Amniotic epithelial cell (primary cell): ENCODE measurements around the gene HEY2.
"Not testable (repeated sequence)": the region's sequence is repeated elsewhere in the genome, so short reads cannot be mapped to it uniquely, and the experiment has no call there.

ENCODE experiments used
- DNase-seq: peaks from one replicate; pipeline ENCODE4 v3.0.0-alpha.2; 2010; ENCODE audit warnings: low read depth

Gene HEY2

GRCh38 chr6:125749173-125749864, at the start of gene HEY2:
TSS of gene HEY2 (plus strand) at chr6:125749632. CDS start at chr6:125749777, 145 bp downstream.
- DNase-seq: peak; percentile 78

GRCh38 chr6:125700581-125701353, 48.7 kb upstream of the HEY2 start:
- no peak for DNase-seq

- no peak for DNase-seq
Measured at GRCh38 chr6:125701354-125701668, 48.1 kb upstream of the HEY2 start.

GRCh38 chr6:125703882-125704281, 45.5 kb upstream of the HEY2 start:
- not testable (repeated sequence) for DNase-seq

GRCh38 chr6:125707615-125708243, 41.7 kb upstream of the HEY2 start:
- no peak for DNase-seq

- no peak for DNase-seq
Measured at GRCh38 chr6:125711013-125711675, 38.3 kb upstream of the HEY2 start.

GRCh38 chr6:125714441-125715090, 34.9 kb upstream of the HEY2 start:
- DNase-seq: no peak

- no peak for DNase-seq
Measured at GRCh38 chr6:125717120-125717731, 32.2 kb upstream of the HEY2 start.

- DNase-seq: no peak
Measured at GRCh38 chr6:125718109-125718508, 31.3 kb upstream of the HEY2 start.

GRCh38 chr6:125722886-125723285, 26.5 kb upstream of the HEY2 start:
- DNase-seq: no peak

- no peak for DNase-seq
Measured at GRCh38 chr6:125727216-125727615, 22.2 kb upstream of the HEY2 start.

- DNase-seq: peak; percentile 7
Measured at GRCh38 chr6:125728739-125729138, 20.7 kb upstream of the HEY2 start.

- no peak for DNase-seq
Measured at GRCh38 chr6:125729983-125730382, 19.4 kb upstream of the HEY2 start.

- DNase-seq: no peak
Measured at GRCh38 chr6:125732398-125732797, 17.0 kb upstream of the HEY2 start.

- DNase-seq: no peak
Measured at GRCh38 chr6:125733516-125734300, 15.7 kb upstream of the HEY2 start.

GRCh38 chr6:125738276-125738675, 11.2 kb upstream of the HEY2 start:
- no peak for DNase-seq

- no peak for DNase-seq
Measured at GRCh38 chr6:125739364-125739763, 10.1 kb upstream of the HEY2 start.

- no peak for DNase-seq
Measured at GRCh38 chr6:125741336-125741735, 8.1 kb upstream of the HEY2 start.

- no peak for DNase-seq
Measured at GRCh38 chr6:125742024-125742423, 7.4 kb upstream of the HEY2 start.

- DNase-seq: no peak
Measured at GRCh38 chr6:125742464-125743120, 6.8 kb upstream of the HEY2 start.
